K562 (cell line): Measurements from ENCODE around the gene MRO. TPM values are rescaled to one million over a fixed set of nuclear protein-coding genes. Genes with fewer than 3 reads are reported as not detected.

Experiments used
- ASH1L ChIP-seq: fragments of 450-650 bp; IDR thresholded peaks from 2 replicates; pipeline ENCODE4 v1.6.1; 2018; ENCODE audit warnings: borderline replicate concordance, mild to moderate bottlenecking, low read depth; ENCODE audit not compliant: partially characterized antibody
- BCL6 ChIP-seq: fragments of 250-450 bp; sonication (Bioruptor Pico); IDR thresholded peaks from 2 replicates; pipeline ENCODE4 v1.4.0; 2020
- BRD4 ChIP-seq: fragments of 200-600 bp; sonication (generic); IDR thresholded peaks from 2 replicates; pipeline ENCODE4 v1.6.1; 2017; ENCODE audit warnings: inconsistent platforms
- CREB5 ChIP-seq: fragments of 250-450 bp; sonication (Bioruptor Pico); IDR thresholded peaks from 2 replicates; pipeline ENCODE4 v1.5.0; 2020; ENCODE audit warnings: mild to moderate bottlenecking
- EWSR1 ChIP-seq: fragments of 450-650 bp; IDR thresholded peaks from 2 replicates; pipeline ENCODE4 v1.6.1; 2018; ENCODE audit warnings: borderline replicate concordance, mild to moderate bottlenecking, low read depth, moderate library complexity; ENCODE audit not compliant: partially characterized antibody
- HOMEZ ChIP-seq: fragments of 250-450 bp; sonication (Bioruptor Pico); IDR thresholded peaks from 2 replicates; pipeline ENCODE4 v1.4.0; 2020; ENCODE audit warnings: mild to moderate bottlenecking, moderate library complexity
- LCOR ChIP-seq: sonication (generic); formaldehyde crosslinking; IDR thresholded peaks from 2 replicates; pipeline ENCODE4 v1.8.0; 2022; ENCODE audit warnings: mild to moderate bottlenecking, missing genetic modification reagents
- NR2C2 ChIP-seq, 2 experiments: fragments of 200-800 bp in 1 of 2; sonication (Bioruptor generic) in 1 of 2; sonication (generic) in 1 of 2; formaldehyde crosslinking in 1 of 2; IDR thresholded peaks; 2 replicates each; pipeline versions ENCODE4 v1.6.1 to v1.8.0; 2016 to 2022; ENCODE audit warnings: mild to moderate bottlenecking in 1 of 2, missing compliant biosample characterization in 1 of 2, missing genetic modification characterization in 1 of 2, missing genetic modification reagents in 1 of 2
- SNIP1 ChIP-seq: fragments of 450-650 bp; IDR thresholded peaks from 2 replicates; pipeline ENCODE4 v1.7.1; 2017; ENCODE audit warnings: low read depth, mild to moderate bottlenecking
- STAT5B ChIP-seq: fragments of 250-450 bp; sonication (Bioruptor Pico); IDR thresholded peaks from 2 replicates; pipeline ENCODE4 v1.8.0; 2021; ENCODE audit warnings: mild to moderate bottlenecking, inconsistent platforms
- ZBTB33 ChIP-seq: sonication (generic); formaldehyde crosslinking; IDR thresholded peaks from 2 replicates; pipeline ENCODE4 v1.8.1; 2023; ENCODE audit warnings: mild to moderate bottlenecking, missing genetic modification reagents
- ZFP30 ChIP-seq: fragments of 250-450 bp; sonication (Bioruptor Pico); IDR thresholded peaks from 2 replicates; pipeline ENCODE4 v1.8.0; 2022; ENCODE audit warnings: moderate library complexity, mild to moderate bottlenecking, inconsistent platforms, borderline replicate concordance
- ZNF175 ChIP-seq: fragments of 200-800 bp; sonication (Bioruptor generic); IDR thresholded peaks from 2 replicates; pipeline ENCODE4 v1.6.1; 2016; ENCODE audit warnings: low read depth, mild to moderate bottlenecking, missing genetic modification characterization, missing compliant biosample characterization
- ZNF384 ChIP-seq: IDR thresholded peaks from 2 replicates; pipeline ENCODE4 v1.6.1; 2012; ENCODE audit warnings: low read depth, low read length, improper control_type of control experiment
- polyA plus RNA-seq, 8 experiments: library from polyadenylated mRNA; depleted of rRNA in 4 of 8; stranded (reverse) in 5 of 8; unstranded in 3 of 8; fragments of >200 nt; fragmentation: Nextera tagmentation in 2 of 8; fragmentation: Illumina TruSeq in 1 of 8; extraction: Ambion mirVana in 2 of 8; extraction: Trizol in 1 of 8; gene quantifications; 2 replicates each; pipeline versions ENCODE4 v1.2.1 to v1.2.3, GENCODE V29; 2011 to 2014; ENCODE audit warnings: inconsistent platforms in 1 of 8, missing spikeins in 1 of 8
- total RNA-seq, 7 experiments: library from RNA; depleted of rRNA in 6 of 7; stranded (reverse); fragments of >200 nt in 6 of 7; fragmentation: Illumina TruSeq in 2 of 7; extraction: Trizol in 2 of 7; gene quantifications; 2 replicates each; pipeline versions ENCODE4 v1.2.1 to v1.2.3, GENCODE V29; 2011 to 2021; ENCODE audit warnings: low replicate concordance in 1 of 7
- TF ChIP-seq, protein P1 (sequence below), 2 experiments: IDR thresholded peaks; 2 replicates each; pipeline ENCODE4 v1.6.1; 2011; ENCODE audit warnings: borderline replicate concordance in 1 of 2, control low read depth in 1 of 2, low read depth in 1 of 2, low read length in 1 of 2, mild to moderate bottlenecking in 1 of 2, mixed read lengths in 1 of 2, moderate library complexity in 1 of 2; ENCODE audit not compliant: insufficient read depth in 1 of 2, insufficient read length in 1 of 2, poor library complexity in 1 of 2, severe bottlenecking in 1 of 2; ENCODE audit errors: extremely low read depth in 1 of 2
- TF ChIP-seq, protein P2 (sequence below): fragments of 200-800 bp; sonication (Bioruptor generic); IDR thresholded peaks from 2 replicates; pipeline ENCODE4 v1.6.1; 2016; ENCODE audit warnings: missing genetic modification characterization, missing compliant biosample characterization

The MRO gene
- total and polyA plus RNA-seq, 9 of the 15 experiments (the other 6 are each of a cell fraction or from before 2014, with no cell fraction given): 0.06 TPM; not detected in 8

DNA sequence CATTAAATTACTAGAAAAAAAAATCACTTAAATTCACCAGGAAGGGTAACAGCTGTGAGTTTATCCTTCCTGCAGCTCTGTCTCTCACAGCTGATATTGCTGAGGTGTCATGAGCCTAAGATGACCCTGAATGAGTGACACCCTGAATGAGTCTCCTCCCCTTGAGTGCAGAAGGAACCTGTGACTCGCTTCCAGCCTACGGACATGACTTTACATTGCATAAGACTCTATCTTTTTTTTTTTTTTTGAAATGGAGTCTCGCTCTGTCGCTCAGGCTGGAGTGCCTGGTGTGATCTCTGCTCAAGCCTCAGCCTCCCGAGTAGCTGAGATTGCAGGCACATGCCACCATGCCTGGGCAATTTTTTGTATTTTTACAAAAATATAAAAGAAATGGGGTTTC lies 14.1 kb downstream of the MRO start (continued):
- no peak for TF ChIP-seq SNIP1
- TF ChIP-seq ZBTB33 (CRISPR knock-in tag): no peak
- TF ChIP-seq LCOR: no peak
- TF ChIP-seq ZNF384: peak; percentile 61
- TF ChIP-seq BRD4: no peak
- TF ChIP-seq HOMEZ (CRISPR knock-in tag): no peak
- TF ChIP-seq, protein P1, sequence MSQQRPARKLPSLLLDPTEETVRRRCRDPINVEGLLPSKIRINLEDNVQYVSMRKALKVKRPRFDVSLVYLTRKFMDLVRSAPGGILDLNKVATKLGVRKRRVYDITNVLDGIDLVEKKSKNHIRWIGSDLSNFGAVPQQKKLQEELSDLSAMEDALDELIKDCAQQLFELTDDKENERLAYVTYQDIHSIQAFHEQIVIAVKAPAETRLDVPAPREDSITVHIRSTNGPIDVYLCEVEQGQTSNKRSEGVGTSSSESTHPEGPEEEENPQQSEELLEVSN (IDR thresholded peaks at IDR 0.05; ENCODE audit: borderline replicate concordance in 1 of 2, extremely low read depth in 1 of 2, insufficient read depth in 1 of 2, insufficient read length in 1 of 2, low read depth in 1 of 2, low read length in 1 of 2, poor library complexity in 1 of 2, severe bottlenecking in 1 of 2): no peak
- no peak for TF ChIP-seq EWSR1
- TF ChIP-seq STAT5B: no peak
- TF ChIP-seq ASH1L: no peak
- TF ChIP-seq, protein P2, sequence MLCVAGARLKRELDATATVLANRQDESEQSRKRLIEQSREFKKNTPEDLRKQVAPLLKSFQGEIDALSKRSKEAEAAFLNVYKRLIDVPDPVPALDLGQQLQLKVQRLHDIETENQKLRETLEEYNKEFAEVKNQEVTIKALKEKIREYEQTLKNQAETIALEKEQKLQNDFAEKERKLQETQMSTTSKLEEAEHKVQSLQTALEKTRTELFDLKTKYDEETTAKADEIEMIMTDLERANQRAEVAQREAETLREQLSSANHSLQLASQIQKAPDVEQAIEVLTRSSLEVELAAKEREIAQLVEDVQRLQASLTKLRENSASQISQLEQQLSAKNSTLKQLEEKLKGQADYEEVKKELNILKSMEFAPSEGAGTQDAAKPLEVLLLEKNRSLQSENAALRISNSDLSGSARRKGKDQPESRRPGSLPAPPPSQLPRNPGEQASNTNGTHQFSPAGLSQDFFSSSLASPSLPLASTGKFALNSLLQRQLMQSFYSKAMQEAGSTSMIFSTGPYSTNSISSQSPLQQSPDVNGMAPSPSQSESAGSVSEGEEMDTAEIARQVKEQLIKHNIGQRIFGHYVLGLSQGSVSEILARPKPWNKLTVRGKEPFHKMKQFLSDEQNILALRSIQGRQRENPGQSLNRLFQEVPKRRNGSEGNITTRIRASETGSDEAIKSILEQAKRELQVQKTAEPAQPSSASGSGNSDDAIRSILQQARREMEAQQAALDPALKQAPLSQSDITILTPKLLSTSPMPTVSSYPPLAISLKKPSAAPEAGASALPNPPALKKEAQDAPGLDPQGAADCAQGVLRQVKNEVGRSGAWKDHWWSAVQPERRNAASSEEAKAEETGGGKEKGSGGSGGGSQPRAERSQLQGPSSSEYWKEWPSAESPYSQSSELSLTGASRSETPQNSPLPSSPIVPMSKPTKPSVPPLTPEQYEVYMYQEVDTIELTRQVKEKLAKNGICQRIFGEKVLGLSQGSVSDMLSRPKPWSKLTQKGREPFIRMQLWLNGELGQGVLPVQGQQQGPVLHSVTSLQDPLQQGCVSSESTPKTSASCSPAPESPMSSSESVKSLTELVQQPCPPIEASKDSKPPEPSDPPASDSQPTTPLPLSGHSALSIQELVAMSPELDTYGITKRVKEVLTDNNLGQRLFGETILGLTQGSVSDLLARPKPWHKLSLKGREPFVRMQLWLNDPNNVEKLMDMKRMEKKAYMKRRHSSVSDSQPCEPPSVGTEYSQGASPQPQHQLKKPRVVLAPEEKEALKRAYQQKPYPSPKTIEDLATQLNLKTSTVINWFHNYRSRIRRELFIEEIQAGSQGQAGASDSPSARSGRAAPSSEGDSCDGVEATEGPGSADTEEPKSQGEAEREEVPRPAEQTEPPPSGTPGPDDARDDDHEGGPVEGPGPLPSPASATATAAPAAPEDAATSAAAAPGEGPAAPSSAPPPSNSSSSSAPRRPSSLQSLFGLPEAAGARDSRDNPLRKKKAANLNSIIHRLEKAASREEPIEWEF (CRISPR knock-in tag): no peak
- no peak for TF ChIP-seq ZFP30 (CRISPR knock-in tag)
- no peak for TF ChIP-seq NR2C2 (CRISPR knock-in tag; IDR thresholded peaks at IDR 0.05)
- peak; percentile 63; the same call in 1 of the 2 replicates for TF ChIP-seq NR2C2 (tag; IDR thresholded peaks at IDR 0.05)
- 0 out of 2 replicates have a peak, but pooled peaks have one; percentile 25 for TF ChIP-seq ZNF175 (CRISPR knock-in tag)
- TF ChIP-seq BCL6 (CRISPR knock-in tag): no peak
- TF ChIP-seq CREB5: no peak
